ENCODE results near the gene SCAMP4.
A peak's percentile ranks its signal among the peaks of the same experiment; 100 is the strongest.

The SCAMP4 gene

DNA sequence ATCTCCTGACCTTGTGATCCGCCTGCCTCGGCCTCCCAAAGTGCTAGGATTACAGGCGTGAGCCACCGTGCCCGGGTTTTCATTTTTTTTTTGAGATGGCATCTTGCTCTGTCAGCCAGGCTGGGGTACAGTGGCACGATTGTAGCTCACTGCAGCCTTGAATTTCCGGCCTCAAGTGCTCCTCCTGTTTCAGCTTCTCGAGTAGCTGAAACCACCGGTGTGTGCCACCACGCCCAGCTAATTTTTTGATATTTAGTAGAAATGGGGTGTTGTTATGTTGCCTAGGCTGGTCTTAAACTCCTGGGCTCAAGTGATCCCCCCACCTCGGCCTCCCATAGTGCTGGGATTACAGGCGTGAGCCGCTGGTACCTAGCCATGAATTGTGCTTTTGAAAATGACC, 5.9 kb downstream of the SCAMP4 start:
- no peak for DNase-seq (ENCODE audit: extremely low read depth in 1 of 2, low read depth in 1 of 2)

DNA sequence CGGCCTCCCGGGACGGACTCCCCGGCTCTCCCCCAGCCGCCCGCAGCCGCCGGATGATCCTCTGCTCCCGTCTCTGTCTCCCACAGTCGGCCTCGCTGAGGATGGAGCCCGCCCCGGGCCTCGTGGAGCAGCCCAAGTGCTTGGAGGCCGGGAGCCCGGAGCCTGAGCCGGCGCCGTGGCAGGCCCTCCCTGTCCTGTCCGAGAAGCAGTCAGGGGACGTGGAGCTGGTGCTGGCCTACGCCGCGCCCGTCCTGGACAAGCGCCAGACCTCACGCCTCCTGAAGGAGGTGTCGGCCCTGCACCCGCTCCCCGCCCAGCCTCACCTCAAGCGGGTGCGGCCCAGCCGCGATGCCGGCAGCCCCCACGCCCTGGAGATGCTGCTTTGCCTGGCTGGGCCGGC, 6.8 kb downstream of the SCAMP4 start:
- DNase-seq (ENCODE audit: extremely low read depth in 1 of 2, low read depth in 1 of 2) = no peak

DNA sequence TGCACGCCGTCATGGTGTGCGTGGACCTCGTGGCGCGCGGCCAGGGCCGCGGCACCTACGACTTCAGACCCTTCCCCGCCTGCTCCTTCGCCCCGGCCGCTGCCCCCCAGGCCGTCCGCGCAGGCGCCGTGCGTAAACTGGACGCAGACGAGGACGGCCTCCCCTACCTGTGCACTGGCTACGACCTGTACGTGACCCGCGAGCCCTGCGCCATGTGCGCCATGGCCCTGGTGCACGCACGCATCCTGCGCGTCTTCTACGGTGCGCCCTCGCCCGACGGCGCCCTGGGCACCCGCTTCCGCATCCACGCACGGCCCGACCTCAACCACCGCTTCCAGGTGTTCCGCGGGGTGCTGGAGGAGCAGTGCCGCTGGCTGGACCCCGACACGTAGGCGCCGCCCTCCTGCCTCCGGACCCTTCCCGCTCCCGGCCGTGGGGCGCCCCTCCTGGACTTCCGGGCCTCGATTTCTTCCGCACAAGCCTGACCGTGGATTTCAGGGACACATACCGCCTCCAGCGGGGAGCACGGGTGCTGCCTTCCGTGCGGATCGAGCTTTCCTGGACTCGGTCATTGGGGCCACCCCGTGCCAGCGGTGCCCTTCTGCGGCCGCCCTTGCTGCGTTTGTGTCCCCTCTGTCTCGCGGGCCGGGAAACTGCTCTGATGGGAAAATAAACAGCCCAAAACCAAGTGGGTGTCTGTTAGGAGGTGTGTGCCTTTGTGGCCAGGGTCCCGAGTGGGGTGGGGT, 7.7 kb downstream of the SCAMP4 start:
- no peak for DNase-seq (ENCODE audit: extremely low read depth in 1 of 2, low read depth in 1 of 2)

DNA sequence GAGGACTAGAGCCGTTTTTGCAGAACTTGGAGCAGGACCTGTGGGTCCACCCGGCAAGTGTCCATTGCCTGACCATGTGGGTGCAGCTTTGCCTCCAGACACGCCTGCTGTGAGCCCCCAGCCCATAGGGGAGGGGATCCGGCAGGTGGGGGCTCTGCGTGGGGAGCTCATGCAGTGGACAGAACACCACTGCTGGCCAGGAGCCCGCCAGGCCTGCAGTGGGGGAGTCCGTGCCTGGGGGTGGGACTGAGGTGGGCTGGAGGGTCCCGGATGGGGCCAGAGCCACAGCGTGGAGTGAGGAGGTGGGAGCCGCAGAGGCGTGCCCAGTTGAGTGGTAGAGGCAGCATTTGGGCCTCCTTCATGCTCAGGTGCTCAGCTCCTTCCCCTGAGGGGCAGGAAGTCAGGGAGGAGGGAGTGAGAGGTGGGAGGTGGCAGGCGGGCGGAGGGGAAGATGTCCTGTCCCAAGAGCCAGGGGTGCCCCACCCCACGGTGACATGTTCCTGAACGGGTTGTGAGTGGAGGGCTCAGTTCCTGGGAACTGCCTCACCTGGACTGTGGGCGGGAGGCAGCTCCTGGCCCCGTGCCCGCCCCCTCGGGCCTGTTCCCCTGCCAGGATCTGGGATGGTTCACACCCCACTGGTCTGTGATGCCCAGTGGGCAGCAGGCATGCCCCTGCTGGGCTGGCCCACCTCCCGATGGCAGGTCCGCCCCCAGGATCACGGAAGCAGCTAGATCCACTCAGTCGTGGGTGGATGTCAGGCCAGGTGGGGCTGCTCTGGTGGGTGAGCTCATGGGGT, 8.8 kb downstream of the SCAMP4 start:
- DNase-seq (ENCODE audit: extremely low read depth in 1 of 2, low read depth in 1 of 2) = no peak

DNA sequence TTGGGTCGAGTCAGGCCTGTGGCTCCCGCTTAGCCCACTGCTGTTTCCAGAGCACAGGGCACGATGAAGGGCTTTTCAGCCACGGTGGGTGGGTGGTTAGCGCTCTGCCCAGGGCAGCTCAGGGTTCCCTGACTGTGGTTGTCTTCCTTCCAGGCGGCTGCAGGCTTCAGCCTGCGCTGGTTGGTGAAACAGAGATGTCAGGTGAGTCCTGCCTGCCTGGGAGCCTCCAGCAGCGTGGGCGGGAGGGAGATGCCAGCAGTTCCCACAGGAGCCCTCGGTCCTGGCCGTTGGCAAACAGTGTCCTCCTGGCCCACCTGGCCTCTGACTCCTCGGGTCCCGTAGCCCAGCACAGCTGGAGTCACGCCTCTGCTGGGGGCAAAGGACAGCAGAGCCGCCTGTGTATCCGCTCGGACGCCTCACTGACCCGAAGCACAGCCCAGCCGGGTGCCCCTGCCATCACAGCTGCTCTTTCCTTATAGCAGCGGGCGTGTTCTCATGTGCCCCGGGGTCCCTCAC, 9.7 kb downstream of the SCAMP4 start:
- DNase-seq (ENCODE audit: extremely low read depth in 1 of 2, low read depth in 1 of 2) = no peak

DNA sequence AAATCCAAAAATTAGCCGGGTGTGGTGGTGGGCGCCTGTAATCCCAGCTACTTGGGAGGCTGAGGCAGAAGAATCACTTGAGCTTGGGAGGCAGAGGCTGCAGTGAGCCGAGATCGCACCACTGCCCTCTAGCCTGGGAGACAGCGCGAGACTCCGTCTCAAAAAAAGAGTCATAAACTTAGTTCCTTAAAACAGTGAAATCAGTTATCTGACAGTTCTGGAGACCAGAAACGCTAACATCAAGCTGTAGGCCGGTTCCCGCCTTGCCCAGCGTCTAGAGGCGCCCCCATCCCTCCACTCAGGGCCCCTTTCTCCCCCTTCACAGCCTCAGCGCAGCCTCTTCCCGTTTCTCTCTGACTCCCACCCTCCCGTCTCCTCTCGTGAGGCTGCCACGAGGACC, 11.9 kb downstream of the SCAMP4 start:
- DNase-seq (ENCODE audit: extremely low read depth in 1 of 2, low read depth in 1 of 2) = no peak

DNA sequence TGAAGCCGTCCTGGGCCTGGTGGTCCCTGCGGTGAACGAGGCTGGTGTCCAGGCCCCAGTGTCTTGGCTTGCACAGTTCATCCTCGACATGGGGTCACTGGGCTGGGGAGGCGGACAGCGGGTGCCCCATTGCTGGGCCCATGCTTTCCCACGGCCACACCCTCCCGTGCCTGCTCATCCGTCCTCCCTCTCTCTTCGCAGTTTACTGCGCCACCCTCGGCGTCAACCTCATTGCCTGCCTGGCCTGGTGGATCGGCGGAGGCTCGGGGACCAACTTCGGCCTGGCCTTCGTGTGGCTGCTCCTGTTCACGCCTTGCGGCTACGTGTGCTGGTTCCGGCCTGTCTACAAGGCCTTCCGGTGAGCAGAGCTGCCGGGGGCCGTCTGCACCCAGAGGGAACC, 12.7 kb downstream of the SCAMP4 start:
- DNase-seq (ENCODE audit: extremely low read depth in 1 of 2, low read depth in 1 of 2) = no peak

DNA sequence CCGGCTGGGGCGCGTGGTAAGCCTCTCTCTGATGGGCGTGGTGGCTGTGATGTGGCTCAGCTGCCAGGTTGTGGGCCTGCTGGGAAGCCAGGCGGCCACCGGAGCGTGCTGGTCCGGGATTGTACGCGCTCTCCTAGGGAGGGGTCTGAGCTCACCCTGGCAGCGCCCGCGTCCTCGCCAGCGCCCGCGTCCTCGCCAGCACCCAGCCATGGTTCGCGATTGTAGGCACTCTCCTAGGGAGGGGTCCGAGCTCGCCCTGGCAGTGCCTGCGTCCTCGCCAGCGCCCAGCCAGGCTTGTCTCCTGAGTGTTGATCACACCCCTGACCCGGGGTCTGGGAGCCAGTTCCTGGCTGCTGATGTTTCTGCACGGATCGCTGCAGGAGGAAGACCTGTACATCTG, 13.8 kb downstream of the SCAMP4 start:
- no peak for DNase-seq (ENCODE audit: extremely low read depth in 1 of 2, low read depth in 1 of 2)

DNA sequence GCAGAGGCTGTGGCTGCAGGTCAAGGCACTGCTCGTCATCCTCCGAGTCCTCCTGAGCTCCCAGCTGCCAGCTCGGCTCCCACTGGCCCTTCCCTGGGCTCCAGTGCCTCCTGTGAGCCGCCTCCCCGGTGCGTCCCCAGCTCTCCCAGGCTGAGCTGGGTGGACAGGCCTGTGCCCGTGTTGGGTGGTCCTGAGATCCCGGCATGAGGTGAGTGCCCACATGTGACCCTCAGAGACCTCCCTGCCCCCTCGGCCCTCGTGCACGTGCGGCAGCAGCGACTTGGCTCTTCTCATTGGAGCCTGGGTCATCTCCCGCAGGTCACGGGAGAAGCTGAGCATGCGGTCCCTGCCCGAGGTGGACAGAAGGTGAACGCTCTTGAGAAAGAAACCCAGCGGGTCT, 15.4 kb downstream of the SCAMP4 start:
- DNase-seq (ENCODE audit: extremely low read depth in 1 of 2, low read depth in 1 of 2) = no peak

DNA sequence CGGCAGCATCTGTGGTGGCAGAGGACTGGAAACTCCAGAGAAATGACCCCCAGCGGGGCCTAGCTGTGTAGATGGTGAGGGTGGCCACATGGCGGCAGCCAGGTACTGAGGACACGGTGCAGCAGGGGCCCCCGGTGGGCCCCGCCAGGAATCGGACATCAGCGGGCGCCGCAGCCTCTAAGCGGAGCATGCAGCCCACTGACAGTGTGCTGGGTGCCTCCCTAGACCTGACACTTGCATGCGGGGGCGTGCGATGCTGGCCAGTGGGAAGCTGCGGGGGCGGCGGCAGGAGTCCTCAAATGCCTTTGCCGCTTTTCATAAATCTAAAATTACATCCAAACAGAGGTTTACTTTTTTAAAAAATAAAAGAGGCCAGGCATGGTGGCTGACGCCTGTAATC, 16.1 kb downstream of the SCAMP4 start:
- DNase-seq (ENCODE audit: extremely low read depth in 1 of 2, low read depth in 1 of 2) = no peak

DNA sequence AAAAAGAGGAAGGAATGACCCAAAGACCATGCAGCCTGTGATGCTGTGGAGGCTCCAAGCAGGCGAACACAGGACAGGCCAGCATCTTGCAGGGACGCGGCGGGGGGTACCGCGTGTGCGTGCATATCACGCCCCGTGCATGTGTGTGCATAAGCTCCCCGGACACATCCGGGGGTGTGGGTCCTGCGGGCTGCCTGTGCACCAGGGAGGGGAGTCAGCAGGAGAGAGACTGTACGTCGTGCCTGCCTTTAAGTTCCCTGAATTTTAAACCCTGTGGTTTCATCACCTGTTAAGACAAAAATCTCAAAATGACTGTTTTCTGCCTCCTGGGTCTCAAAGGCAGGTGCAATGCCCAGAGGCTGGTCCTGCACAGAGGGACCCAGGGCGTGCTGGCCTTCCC, 16.6 kb downstream of the SCAMP4 start:
- DNase-seq (ENCODE audit: extremely low read depth in 1 of 2, low read depth in 1 of 2) = no peak

DNA sequence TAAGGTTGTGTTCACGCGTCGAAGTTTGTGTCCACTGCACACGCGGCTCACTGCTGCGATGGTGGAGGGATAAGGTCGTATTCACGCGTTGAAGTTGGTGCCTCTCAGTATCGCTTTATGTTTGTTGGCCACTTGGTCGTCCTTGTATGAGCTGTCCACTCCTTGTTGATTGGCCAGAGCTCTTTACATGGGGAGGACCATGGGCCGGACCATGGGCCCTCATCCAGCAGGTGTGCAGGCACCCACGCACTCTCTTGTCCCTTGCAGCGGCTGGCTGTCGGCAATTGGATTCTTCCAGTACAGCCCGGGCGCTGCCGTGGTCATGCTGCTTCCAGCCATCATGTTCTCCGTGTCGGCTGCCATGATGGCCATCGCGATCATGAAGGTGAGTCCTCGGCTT, 17.6 kb downstream of the SCAMP4 start:
- DNase-seq (ENCODE audit: extremely low read depth in 1 of 2, low read depth in 1 of 2) = no peak

DNA sequence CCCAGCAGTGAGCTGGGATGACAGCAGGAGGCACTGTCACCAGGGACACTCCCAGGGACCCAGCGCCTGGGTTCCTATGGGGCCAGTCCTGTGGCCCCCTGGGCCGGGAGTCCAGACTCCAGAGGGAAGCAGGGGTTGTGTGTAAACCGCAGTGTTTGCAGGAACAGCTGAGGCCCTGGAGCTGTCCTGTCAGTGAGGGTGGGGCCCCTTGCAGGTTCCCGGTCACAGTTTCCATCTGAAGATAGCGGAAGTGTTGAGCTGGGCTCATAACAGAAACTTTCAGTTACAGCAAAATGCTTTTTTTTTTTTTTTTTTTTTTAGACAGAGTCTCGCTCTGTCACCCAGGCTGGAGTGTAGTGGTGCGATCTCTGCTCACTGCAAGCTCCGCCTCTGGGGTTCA, 18.1 kb downstream of the SCAMP4 start:
- no peak for DNase-seq (ENCODE audit: extremely low read depth in 1 of 2, low read depth in 1 of 2)

DNA sequence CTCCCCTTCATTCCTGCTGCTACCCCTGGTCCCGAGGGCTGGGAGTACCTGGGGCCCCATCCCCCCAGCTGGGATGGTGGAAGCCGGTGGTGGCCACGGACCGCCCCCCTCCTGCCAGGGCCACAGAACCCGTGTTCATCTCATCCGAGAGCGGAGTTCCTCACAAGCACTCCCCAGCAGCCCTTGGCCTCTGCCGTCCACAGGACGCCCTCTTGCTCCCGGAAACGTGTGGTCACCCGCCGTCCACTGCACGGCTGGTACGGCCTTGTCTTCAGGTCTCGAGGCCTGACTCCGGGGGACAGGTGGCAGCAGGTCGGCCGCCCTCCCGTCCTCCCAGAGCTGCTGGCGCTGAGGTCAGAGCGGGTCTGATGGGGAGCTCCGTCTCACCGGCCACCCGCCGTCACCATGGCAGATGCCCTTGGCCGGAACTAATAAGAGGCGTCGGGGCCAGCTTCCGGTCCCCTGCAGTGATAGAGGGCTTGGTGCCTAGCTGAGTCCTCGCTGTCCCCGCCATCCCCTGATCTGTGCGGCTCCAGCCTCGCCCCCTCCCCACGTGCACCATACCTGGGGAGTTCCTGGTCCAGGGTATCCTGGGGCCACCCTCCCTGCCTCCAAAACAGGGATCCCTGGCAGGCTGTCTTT, 19.2 kb downstream of the SCAMP4 start:
- DNase-seq (ENCODE audit: extremely low read depth in 1 of 2, low read depth in 1 of 2) = no peak

DNA sequence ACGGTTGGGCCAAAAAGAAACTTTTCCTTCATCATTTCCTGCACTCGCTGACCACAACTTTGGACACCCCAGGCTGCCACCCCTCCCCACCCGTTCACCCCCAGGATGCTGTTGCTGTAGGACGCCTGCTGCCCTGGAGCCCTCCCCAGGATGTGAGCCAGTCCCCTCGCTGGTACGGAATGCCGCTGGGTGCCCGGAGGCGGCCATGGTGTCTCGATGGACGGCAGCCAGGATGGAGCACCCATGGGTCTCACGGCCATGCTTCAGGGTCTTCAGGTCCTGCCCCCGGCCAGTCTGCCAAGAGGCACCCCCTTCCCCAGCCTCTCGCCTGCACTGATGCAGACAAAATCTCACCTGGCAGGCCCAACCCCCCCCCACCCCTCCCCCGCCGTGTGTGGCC, 20.3 kb downstream of the SCAMP4 start:
- no peak for DNase-seq (ENCODE audit: extremely low read depth in 1 of 2, low read depth in 1 of 2)

DNA sequence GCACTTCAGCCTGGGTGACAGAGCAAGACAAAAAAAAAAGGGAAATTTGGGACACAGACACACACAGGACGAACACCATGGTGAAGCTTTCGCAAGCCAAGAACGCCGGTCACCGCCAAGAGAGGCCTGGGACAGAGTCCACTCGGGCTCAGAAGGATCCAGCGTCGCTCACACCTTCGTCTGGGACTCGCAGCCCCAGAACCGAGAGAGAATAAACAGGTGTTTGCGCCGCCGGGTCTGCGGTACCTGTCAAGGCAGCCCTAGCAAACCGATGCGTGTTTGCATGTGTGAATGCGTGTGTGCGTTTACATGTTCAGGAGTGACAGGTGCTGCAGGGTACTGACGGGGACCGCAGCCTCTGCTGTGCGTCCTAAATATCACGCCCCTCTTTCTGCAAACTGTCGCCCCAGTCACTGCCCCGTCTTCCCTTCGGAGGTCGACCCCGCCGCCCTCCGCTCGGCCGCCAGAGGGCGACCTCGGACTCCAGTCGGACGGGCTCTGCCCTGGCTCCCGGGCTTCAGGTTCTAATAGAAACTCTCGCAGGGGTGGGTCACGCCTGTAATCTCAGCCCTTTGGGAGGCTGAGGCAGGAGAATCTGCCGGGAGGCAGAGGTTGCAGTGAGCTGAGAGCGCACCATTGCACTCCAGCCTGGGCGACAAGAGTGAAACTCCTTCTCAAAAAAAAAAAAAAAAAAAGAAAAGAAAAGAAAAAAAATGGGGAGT, 24.0 kb downstream of the SCAMP4 start:
- DNase-seq (ENCODE audit: extremely low read depth in 1 of 2, low read depth in 1 of 2) = peak; percentile 62 to 73

DNA sequence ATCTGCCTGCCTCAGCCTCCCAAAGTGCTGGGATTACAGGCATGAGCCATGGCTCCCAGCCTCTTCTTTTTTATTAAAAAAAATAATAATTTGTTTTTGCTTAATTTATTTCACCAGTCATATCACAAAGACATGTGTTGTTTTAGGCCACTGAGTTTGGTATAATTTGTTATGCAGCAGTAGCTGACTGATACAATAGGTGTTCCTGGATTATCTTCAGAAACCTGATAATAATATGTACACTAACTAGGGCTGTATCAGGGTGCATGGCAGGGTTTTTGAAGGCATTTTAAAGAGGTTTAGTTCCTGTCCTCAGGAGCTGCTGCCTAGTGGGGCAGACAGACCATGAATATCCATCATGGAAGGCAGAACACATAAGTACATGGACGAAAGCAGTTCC, 26.2 kb downstream of the SCAMP4 start:
- no peak for DNase-seq (ENCODE audit: extremely low read depth in 1 of 2, low read depth in 1 of 2)

DNA sequence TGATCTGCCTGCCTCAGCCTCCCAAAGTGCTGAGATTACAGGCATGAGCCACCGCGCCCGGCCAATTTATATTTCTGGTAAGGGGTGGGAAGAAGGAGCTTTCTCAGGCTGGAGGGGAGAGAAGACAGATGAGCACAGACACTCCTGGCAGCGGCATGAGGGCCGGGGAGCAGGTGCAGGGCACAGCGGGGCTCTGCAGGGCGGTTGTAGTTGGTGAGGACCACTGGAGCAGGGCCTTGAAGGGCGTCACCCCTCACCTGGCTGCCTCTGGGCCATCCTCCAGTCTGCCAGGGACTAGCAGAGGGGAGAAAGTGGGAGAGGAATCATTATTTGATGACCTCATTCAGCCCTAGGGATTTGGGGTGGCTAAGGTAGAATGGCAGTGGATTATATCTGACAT, 27.2 kb downstream of the SCAMP4 start:
- no peak for DNase-seq (ENCODE audit: extremely low read depth in 1 of 2, low read depth in 1 of 2)

DNA sequence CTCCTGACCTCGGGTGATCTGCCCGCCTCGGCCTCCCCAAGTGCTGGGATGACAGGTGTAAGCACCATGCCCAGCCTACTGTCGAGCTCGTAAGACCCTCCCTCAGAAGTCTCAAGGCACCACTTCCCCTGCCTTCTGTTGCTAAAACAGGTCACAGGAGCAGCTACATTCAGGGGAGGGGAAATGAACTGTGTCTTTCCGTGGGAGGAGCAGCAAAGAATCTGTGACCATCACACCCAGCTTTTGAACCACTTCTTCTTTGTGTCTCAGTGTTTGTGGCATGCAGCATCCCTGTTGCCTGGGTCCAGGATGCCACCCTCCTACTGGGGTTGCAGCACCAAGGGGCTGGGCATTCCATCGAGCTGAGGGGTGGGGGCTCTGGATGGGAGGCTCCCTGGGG, 28.0 kb downstream of the SCAMP4 start:
- no peak for DNase-seq (ENCODE audit: extremely low read depth in 1 of 2, low read depth in 1 of 2)

DNA sequence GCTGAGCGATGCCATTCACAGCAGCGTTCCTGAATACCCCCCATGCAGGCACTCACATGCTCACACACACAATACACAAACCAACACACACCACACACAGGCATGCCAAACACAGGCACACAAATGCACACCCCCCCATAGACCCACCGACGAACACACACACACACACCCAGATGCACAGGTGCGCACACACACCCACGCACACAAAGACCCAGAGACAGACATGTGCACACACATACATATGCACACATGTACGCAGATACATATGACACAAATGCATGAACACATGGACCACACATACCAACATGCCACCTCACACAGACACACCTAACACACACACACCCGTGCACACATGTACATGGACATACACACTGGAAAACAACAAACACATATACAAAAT, 28.7 kb downstream of the SCAMP4 start:
- DNase-seq (ENCODE audit: extremely low read depth in 1 of 2, low read depth in 1 of 2) = no peak

Measured in activated CD8-positive, alpha-beta memory T cell treated with anti-CD3 and anti-CD28 coated beads for 1 hour (primary cell).